IPS-18c (cell line): ENCODE results near the gene RELB.

Experiments
- H3K4me3 ChIP-seq: 2 replicates; pipeline ENCODE4 v1.7.0; 2013; ENCODE audit warnings: low read depth, mild to moderate bottlenecking, low read length, moderate library complexity; ENCODE audit not compliant: insufficient read depth
- H3K9me3 ChIP-seq: one replicate; pipeline ENCODE4 v1.6.1; 2013; ENCODE audit warnings: mild to moderate bottlenecking, low read length, moderate library complexity; ENCODE audit not compliant: control insufficient read depth, insufficient read depth

RELB gene

GRCh38 chr19:45005787-45006186 lies 4.5 kb downstream of the RELB start:
- Histone ChIP-seq H3K9me3 (no peaks in the 10 kb centered on the region), H3K4me3 (no peak overlapping the region)

GRCh38 chr19:45008552-45008951 lies 7.3 kb downstream of the RELB start:
- Histone ChIP-seq H3K4me3 (no peak overlapping the region), H3K9me3 (no peaks in the 10 kb centered on the region)

GRCh38 chr19:45009625-45010255 lies 8.5 kb downstream of the RELB start:
- Histone ChIP-seq H3K4me3 (no peak overlapping the region), H3K9me3 (no peaks in the 10 kb centered on the region)

- Histone ChIP-seq H3K9me3 (no peaks in the 10 kb centered on the region), H3K4me3 (no peak overlapping the region)
Measured at GRCh38 chr19:45010306-45010705, 9.0 kb downstream of the RELB start.

GRCh38 chr19:45011959-45012358 lies 10.7 kb downstream of the RELB start:
- H3K9me3 ChIP-seq: no peaks in the 10 kb centered on the region
- H3K4me3 ChIP-seq: no peak overlapping the region

- Histone ChIP-seq H3K9me3 (no peaks in the 10 kb centered on the region), H3K4me3 (no peak overlapping the region)
Measured at GRCh38 chr19:45016388-45017314, 15.4 kb downstream of the RELB start.

GRCh38 chr19:45019187-45019586 lies 17.9 kb downstream of the RELB start:
- Histone ChIP-seq H3K9me3 (no peaks in the 10 kb centered on the region), H3K4me3 (no peak overlapping the region)

GRCh38 chr19:45020071-45020470 lies 18.8 kb downstream of the RELB start:
- no peak overlapping the region for H3K4me3 ChIP-seq
- H3K9me3 ChIP-seq: peaks cover 2% of the 10 kb centered on the region

- Histone ChIP-seq H3K9me3 (peaks cover 2% of the 10 kb centered on the region), H3K4me3 (no peak overlapping the region)
Measured at GRCh38 chr19:45021971-45022370, 20.7 kb downstream of the RELB start.

GRCh38 chr19:45023048-45023447 lies 21.8 kb downstream of the RELB start:
- H3K9me3 ChIP-seq: peaks cover 2% of the 10 kb centered on the region
- no peak overlapping the region for H3K4me3 ChIP-seq

GRCh38 chr19:45025264-45025663 lies 24.0 kb downstream of the RELB start:
- H3K4me3 ChIP-seq: no peak overlapping the region
- H3K9me3 ChIP-seq: peaks cover 2% of the 10 kb centered on the region

- Histone ChIP-seq H3K9me3 (peaks cover 2% of the 10 kb centered on the region), H3K4me3 (no peak overlapping the region)
Measured at GRCh38 chr19:45027371-45027770, 26.1 kb downstream of the RELB start.

- no peaks in the 10 kb centered on the region for H3K9me3 ChIP-seq
- no peak overlapping the region for H3K4me3 ChIP-seq
Measured at GRCh38 chr19:45030825-45031224, 29.6 kb downstream of the RELB start.

- Histone ChIP-seq H3K4me3 (no peak overlapping the region), H3K9me3 (no peaks in the 10 kb centered on the region)
Measured at GRCh38 chr19:45032421-45032820, 31.2 kb downstream of the RELB start.

- Histone ChIP-seq H3K9me3 (no peaks in the 10 kb centered on the region), H3K4me3 (no peak overlapping the region)
Measured at GRCh38 chr19:45035755-45036154, 34.5 kb downstream of the RELB start.

- no peaks in the 10 kb centered on the region for H3K9me3 ChIP-seq
- no peak overlapping the region for H3K4me3 ChIP-seq
Measured at GRCh38 chr19:45037393-45038169, 36.3 kb downstream of the RELB start.

- Histone ChIP-seq H3K4me3 (peak within 1 kb of the TSS; percentile 88), H3K9me3 (no peaks in the 10 kb centered on the region)
Measured at GRCh38 chr19:45038931-45039893, 37.9 kb downstream of the RELB start, which contains the start of gene CLASRP. Gene CLASRP, plus strand, starts transcription at chr19:45039045. Its CDS starts 1,168 bp downstream, at chr19:45040213.
